Measurements from ENCODE around the gene ZNF329. TPM values are rescaled to one million over a fixed set of nuclear protein-coding genes. Genes with fewer than 3 reads are reported as not detected.
A peak's percentile ranks its signal among the peaks of the same experiment; 100 is the strongest.

ZNF329 gene
- total and polyA plus RNA-seq, 2 of the 13 experiments (the other 11 are each of a cell fraction or from before 2014, with no cell fraction given), result 3.8 to 9.6 TPM

- TF ChIP-seq ATF6 (CRISPR knock-in tag; conservative IDR thresholded peaks at IDR 0.05), result no peak
- TF ChIP-seq EEA1 (CRISPR knock-in tag; IDR thresholded peaks at IDR 0.05; ENCODE audit: borderline replicate concordance), result peak; percentile 43
- no peak for TF ChIP-seq GLMP (CRISPR knock-in tag; IDR thresholded peaks at IDR 0.05; ENCODE audit: borderline replicate concordance)
- no peak for TF ChIP-seq KDM4B (CRISPR knock-in tag; IDR thresholded peaks at IDR 0.05)
- peak; percentile 90; the same call in 1 of the 2 replicates for TF ChIP-seq ZNF446 (CRISPR knock-in tag; IDR thresholded peaks at IDR 0.05)
- TF ChIP-seq NAIF1 (CRISPR knock-in tag; IDR thresholded peaks at IDR 0.05; ENCODE audit: borderline replicate concordance), result no peak
- no peak for TF ChIP-seq CERS6 (CRISPR knock-in tag; IDR thresholded peaks at IDR 0.05)
- no peak for TF ChIP-seq LCORL (IDR thresholded peaks at IDR 0.05)
- peak; percentile 73 for TF ChIP-seq LCORL (CRISPR knock-in tag; IDR thresholded peaks at IDR 0.05)
- peak; percentile 95 for TF ChIP-seq ZSCAN22 (CRISPR knock-in tag; IDR thresholded peaks at IDR 0.05)
- no peak for TF ChIP-seq SNAPC5 (CRISPR knock-in tag; IDR thresholded peaks at IDR 0.05; ENCODE audit: borderline replicate concordance)
- TF ChIP-seq POLR2AphosphoS5 (IDR thresholded peaks at IDR 0.05; ENCODE audit: low read depth, low read length), result peak; percentile 67
- TF ChIP-seq ZNF205 (CRISPR knock-in tag; IDR thresholded peaks at IDR 0.05), result peak; percentile 83; the same call in 1 of the 2 replicates
- TF ChIP-seq ZKSCAN5 (CRISPR knock-in tag; IDR thresholded peaks at IDR 0.05), result no peak
- TF ChIP-seq SRSF9 (IDR thresholded peaks at IDR 0.05; ENCODE audit: borderline replicate concordance, insufficient read depth, low read depth, low read length, poor library complexity, severe bottlenecking), result no peak
- peak; percentile 28; the same call in 1 of the 2 replicates for TF ChIP-seq ZNF768 (CRISPR knock-in tag; IDR thresholded peaks at IDR 0.05)
- TF ChIP-seq ZNF354B (CRISPR knock-in tag; IDR thresholded peaks at IDR 0.05), result no peak
- TF ChIP-seq ARNT2 (CRISPR knock-in tag; IDR thresholded peaks at IDR 0.05; ENCODE audit: low read depth), result no peak
- TF ChIP-seq ZNF275 (CRISPR knock-in tag; IDR thresholded peaks at IDR 0.05; ENCODE audit: borderline replicate concordance), result peak; percentile 50; the same call in 1 of the 2 replicates
- TF ChIP-seq NR1H2 (CRISPR knock-in tag; IDR thresholded peaks at IDR 0.05; ENCODE audit: borderline replicate concordance, low read depth), result no peak
- no peak for TF ChIP-seq PAF1 (CRISPR knock-in tag; IDR thresholded peaks at IDR 0.05)
- TF ChIP-seq ZNF670 (CRISPR knock-in tag; IDR thresholded peaks at IDR 0.05; ENCODE audit: borderline replicate concordance), result 0 out of 2 replicates have a peak, but pooled peaks have one; percentile 64
These were observed 4.4 kb upstream of the ZNF329 start (continued) for GRCh38 chr19:58154679-58155648.
